SK-N-MC (cell line): ENCODE results near the gene PHTF2.

ENCODE experiments used
- EZH2 ChIP-seq: fragments of 200-600 bp; sonication (generic); IDR thresholded peaks from one replicate; pipeline ENCODE4 v1.6.1; 2017; ENCODE audit warnings: antibody characterized with exemption
- FOXP2 ChIP-seq: optimal IDR thresholded peaks from 2 replicates; pipeline ENCODE3; 2011; ENCODE audit warnings: mild to moderate bottlenecking, moderate library complexity; ENCODE audit not compliant: insufficient read depth; ENCODE audit errors: extremely low read length, control extremely low read depth
- POLR2AphosphoS5 ChIP-seq: IDR thresholded peaks from 2 replicates; pipeline ENCODE4 v1.6.1; 2012; ENCODE audit warnings: mild to moderate bottlenecking, low read depth, low read length, borderline replicate concordance

- TF ChIP-seq POLR2AphosphoS5 (no peak), EZH2 (no peak), FOXP2 (no peak)
Observed at GRCh38 chr7:77771901-77772300, 26.7 kb upstream of the PHTF2 start.
